HG03066 (cell line): Measurements from ENCODE around the gene OR1N1.
"Not testable (repeated sequence)": the region's sequence is repeated elsewhere in the genome, so short reads cannot be mapped to it uniquely, and the experiment has no call there.

Experiments used
- ATAC-seq: cut with Tn5 transposase; IDR thresholded peaks from one replicate; pipeline ENCODE4 v1.9.1; 2021; ENCODE audit warnings: low read depth; ENCODE audit not compliant: unreplicated experiment

Gene OR1N1, protein sequence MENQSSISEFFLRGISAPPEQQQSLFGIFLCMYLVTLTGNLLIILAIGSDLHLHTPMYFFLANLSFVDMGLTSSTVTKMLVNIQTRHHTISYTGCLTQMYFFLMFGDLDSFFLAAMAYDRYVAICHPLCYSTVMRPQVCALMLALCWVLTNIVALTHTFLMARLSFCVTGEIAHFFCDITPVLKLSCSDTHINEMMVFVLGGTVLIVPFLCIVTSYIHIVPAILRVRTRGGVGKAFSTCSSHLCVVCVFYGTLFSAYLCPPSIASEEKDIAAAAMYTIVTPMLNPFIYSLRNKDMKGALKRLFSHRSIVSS

DNA sequence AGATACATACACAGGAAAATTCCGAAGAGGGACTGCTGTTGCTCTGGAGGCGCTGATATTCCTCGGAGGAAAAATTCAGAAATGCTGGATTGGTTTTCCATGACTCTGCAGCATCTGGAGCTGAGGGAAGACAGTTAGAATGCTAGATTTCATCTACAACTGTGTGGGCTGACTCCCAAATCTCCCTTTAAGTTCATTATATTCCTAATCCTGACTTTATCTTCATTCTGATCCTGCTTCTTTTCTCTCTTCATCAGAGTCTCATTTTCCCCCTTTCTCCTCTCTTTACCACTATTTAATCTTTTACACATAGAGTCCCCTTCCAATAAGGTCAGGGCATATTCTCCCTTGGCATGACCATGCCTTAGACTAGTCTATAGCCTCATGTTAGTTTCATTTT lies at the start of gene OR1N1:
Gene OR1N1, minus strand, starts transcription at position 101 of the 400 bp plus-strand sequence. Its CDS starts 0 bp downstream, at position 101.
- ATAC-seq, result no peak

DNA sequence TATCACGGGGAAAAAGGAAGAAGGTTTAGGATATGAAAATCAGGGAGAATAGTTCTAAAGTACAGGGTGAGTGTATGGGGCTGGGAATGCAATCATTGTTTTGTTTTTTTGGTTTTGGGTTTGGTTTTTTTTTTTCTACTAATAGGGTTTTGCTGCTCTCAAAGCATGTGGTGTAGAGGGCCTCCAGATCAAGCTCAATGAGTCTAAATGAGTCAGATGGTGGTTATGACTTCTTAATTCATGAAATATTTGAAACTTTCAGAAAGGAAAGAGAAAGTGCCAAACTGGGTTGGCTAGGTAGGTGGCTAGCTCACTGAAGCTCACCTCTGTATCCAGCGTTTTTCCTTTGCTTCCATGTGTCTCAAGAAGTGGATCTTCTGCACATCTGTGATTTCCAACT lies 45.4 kb upstream of the OR1N1 start:
- ATAC-seq, result no peak

DNA sequence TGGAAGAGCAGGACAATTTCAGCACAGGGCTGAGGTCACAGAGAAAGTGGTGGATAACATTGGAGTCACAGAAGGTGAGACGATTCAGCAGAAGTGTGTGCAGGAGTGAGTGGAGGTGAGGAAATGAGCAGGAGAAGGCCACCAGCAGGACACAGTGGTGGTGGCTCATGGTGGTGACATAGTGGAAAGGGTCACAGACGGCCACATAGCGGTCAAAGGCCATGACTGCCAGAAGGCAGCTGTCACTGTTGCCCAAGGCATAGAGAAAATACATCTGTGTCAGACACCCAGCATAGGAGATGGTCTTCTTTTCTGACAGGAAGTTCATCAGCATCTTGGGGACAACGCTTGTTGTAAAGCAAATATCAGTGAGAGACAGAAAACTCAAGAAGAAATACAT lies 40.8 kb upstream of the OR1N1 start:
- ATAC-seq, result no peak

DNA sequence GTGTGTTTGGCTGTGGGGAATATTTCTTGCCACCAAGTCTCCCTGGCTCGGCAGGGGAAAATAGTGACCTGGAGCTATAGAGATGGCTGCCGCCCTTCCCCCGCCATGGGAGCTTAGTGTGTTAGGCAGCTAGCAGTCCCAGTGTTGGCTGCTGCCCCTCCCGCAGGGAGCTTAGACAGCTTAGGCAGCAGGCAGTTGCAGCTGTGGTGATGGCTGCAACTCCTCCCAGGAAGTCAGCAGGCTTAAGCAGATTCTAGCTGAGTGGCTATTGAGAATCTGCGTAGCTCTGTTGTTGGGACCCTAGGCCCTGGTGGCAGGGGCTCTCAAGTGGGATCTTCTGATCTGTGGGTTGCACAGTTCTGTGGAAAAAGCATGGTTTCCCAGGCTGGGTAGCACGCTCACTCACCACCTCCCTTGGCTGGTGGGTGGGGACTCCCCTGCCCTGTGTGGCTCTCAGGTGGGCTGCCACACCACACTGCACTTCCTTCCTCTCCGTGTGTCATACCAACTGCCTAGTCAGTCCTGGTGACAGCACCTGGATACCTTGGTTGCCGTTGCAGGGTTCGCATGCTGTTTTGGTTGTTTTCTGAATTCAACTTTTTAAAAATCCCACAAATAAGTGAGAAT lies 35.2 kb upstream of the OR1N1 start:
- no peak for ATAC-seq

DNA sequence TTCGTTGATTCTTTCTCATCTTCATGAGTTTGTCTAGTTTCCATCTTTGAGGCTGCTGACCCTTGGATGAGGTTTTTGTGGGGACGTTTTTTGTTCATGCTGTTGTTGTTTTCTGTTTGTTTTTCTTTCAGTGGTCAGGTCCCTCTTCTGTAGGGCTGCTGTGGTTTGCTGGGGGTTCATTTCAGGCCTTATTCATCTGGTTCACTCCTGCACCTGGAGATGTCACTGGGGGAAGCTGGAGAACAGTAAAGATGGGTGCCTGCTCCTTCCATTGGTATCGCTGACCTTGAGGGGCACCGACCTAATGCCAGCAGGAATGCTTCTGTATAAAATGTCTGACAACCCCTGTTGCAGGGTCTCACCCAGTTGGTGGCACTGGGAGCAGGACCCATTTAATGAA lies 34.4 kb upstream of the OR1N1 start:
- no peak for ATAC-seq

DNA sequence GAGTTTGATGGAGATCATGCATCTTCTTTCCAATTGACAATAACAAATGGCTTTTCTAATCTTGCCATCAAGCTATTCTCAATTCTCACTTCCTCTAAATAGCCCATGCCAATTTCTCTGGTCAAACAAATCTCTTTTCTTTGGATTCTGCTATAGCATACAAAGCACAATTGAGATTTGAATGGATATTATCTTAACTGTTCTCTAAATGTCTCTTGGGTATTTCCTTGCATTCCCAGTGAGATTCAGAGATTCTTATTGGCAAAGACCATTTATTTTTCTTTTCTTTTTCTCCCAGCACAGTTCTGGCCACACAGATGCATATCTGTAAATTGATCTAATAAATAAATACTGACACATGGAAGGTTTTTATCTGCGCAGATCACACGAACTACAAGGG lies 25.7 kb upstream of the OR1N1 start, which contains the start of gene OR1N2:
Gene OR1N2, plus strand, starts transcription at position 301 of the 400 bp plus-strand sequence. CDS start 100 bp downstream, outside the sequence.
- ATAC-seq, result no peak

DNA sequence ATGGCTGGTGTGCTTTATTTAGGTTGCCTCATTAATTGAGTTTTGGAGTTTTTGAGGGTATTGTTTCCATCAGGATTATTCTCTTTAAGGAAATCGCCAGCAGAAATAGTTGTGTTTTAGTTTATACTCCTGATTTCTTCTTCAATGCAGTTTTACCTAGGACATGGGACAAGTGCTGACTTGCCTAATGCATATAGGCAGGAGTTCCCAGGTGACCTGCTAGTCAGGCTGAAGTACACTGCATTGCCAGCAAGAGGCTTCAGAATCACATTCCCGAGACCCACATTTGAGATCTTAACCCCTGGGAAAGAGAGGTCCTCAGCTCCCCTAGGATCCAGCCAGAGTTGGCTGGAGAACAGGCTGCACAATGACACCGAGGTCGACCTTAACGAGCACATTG lies 24.3 kb upstream of the OR1N1 start:
- no peak for ATAC-seq

DNA sequence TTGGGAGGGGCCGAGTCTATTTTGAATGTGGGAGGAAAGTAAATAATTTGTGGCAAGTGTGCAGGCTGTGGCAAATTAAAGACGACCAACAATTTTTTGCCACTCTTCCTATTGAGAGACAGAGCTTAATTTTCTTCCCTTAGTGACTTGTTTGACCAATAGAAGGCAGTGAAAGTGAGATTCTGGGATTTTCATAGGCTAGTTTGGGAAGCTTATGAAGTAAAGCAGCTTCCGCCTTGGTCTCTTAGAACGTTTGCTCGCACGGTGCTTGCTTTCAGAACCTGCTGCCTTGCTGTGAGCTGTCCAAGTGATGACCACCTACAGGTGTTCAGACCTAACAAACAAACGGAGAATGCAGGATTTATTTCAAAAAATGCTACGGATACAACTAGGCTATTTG lies 19.1 kb upstream of the OR1N1 start:
- no peak for ATAC-seq

DNA sequence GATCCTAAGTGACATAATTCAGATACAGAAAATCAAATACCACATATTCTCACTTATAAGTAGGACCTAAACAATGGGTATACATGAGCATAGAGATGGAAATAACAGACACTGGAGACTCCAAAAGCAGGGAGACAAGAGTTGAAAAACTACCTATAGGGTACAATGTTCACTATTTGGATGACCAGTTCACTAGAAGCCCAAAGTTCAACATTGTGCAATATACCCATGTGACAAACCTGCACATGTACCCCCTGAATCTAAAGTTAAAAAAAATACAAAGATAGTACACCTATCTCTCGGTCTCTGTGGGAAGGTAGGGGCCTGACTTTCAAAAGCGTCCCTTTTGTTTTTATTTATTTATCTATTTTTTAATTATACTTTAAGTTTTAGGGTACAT lies 11.7 kb upstream of the OR1N1 start:
- ATAC-seq, result no peak

DNA sequence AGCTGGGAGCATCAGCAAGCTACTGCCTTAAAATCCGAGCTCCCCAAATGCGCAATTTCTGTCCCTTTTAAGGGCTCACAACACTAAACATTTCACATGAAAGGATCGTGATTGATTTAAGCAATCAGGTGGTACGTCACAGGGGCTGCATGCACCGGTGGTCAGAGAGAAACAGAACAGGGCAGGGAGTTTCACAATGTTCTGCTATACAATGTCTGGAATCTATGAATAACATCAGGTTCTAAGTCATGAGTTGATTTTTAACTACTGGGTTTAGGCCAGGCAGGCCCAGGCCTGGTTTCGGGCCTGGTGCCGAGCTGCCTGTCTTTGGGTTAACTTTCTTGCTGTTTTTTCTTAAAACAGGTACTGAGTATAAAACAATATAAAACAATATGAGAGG lies 10.0 kb upstream of the OR1N1 start:
- not testable (repeated sequence) for ATAC-seq

DNA sequence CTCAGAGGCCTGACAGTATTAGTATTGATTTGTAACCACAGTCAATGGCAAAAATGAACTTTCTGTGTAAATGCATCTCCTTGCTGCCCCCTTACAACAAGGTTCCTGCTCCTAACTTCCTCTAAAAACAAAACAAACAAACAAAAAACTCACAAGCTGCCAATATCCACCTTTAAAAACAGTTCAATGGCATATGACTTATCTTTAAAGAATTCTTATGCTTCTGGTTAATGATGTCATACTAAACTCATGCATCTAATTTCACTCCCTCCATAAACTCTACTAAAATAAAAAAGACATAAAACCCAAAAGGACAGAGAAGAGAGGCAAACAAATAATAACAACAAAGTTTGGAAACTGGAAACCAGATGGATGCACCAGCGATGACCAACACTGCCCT lies 9.0 kb upstream of the OR1N1 start:
- ATAC-seq, result no peak

DNA sequence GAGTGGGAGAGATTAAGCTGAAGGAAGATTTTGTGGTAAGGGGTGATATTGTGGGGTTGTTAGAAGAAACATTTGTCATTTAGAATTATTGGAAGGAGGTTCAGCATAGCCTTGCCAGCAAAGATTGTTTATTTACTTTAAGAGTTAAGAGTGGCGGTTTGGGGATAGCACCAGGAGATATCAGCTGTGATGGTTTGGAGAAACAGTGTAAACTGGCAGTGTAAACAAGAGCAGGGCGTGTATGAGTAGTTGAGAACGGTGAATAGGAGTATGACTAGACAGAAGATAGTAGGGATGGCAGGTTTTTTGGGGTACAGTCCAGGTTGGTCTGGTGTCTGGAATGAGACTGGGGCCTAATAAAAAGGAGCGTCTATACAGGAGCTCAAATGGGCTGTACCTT lies 4.1 kb upstream of the OR1N1 start:
- ATAC-seq, result not testable (repeated sequence)

DNA sequence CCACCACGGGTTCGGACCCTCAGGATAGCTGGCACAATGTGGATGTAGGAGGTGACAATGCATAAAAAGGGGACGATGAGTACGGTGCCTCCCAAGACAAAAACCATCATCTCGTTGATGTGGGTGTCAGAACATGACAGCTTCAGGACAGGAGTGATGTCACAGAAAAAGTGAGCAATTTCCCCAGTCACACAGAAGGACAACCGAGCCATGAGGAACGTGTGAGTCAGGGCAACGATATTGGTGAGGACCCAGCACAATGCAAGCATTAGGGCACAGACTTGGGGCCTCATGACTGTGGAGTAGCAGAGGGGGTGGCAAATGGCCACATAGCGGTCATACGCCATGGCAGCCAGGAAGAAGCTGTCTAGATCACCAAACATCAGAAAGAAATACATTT lies 491 bp downstream of the OR1N1 start:
- ATAC-seq, result no peak

DNA sequence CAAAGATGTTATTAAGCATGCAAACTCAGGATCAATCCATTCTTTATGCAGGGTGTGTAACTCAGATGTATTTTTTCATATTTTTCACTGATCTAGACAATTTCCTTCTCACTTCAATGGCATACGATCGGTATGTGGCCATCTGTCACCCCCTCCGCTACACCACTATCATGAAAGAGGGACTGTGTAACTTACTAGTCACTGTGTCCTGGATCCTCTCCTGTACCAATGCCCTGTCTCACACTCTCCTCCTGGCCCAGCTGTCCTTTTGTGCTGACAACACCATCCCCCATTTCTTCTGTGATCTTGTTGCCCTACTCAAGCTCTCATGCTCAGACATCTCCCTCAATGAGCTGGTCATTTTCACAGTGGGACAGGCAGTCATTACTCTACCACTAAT lies 7.7 kb downstream of the OR1N1 start:
- no peak for ATAC-seq

DNA sequence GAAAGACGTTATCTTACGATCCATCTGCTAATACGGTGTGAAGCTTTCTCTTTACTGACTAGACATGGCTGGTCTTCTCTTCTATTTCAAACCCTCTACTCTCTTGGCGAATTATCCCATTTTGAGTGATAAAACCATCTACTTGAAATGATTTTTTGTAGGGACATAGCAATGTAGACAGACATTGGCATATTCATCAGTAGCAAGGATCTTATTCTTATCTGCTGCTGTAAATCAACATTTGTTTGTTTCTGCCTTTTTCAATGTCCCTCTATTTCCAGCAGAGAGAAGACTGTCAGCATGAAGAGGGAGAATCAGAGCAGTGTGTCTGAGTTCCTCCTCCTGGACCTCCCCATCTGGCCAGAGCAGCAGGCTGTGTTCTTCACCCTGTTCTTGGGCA lies 8.3 kb downstream of the OR1N1 start, which contains the start of gene OR1J4:
Gene OR1J4, plus strand, starts transcription at position 301 of the 400 bp plus-strand sequence. Its CDS starts 0 bp downstream, at position 301.
- ATAC-seq, result no peak

DNA sequence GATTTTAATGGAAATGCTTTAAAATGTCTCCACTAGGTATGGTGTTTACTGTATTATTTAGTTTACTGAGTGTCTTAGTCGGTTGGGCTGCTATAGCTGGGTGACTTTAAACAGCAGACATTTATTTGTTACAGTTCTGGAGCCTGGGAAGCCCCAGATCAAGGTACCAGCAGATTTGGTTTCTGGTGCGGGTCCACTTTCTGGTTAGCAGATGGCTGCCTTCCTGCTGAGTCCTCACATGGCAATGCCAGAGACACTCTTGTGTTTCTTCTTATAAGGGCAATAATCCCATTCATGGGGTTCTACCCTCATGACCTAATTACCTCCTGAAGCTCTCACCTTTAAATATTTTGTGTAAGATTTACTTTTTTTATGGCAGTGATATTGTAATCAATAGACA lies 8.9 kb downstream of the OR1N1 start:
- no peak for ATAC-seq

DNA sequence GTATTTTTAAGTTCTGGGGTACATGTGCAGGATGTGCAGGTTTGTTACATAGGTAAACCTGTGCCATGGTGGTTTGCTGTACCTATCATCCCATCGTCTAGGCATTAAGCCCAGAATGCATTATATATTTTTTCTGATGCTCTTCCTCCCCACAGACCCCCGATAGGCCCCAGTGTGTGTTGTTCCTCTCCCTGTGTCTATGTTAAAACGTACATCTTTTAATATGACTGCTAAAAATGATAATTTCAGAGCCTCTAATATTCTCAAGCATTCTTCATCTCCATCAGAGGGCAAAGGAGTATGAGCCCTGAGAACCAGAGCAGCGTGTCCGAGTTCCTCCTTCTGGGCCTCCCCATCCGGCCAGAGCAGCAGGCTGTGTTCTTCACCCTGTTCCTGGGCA lies 16.6 kb downstream of the OR1N1 start, which contains the start of gene OR1J2:
Gene OR1J2, plus strand, starts transcription at position 301 of the 400 bp plus-strand sequence. Its CDS starts 0 bp downstream, at position 301.
- no peak for ATAC-seq

DNA sequence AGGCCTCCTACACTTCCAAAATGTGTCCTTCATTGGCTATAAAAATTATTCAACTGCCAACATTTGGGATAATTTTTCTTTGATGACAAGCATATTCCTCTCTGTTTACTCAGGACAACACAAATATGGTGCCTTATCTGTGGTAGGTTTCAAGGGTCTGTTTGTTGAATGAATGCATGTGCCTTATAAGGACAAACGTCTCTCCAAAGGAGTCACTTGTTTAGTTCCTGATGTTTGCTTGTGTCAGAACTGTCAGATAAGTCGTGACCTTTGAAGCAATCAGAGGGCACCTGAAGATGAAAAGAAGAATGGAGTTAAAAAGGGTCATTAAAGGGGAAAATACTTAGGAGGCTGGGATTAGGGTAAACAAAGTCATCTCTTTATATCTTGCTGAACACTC lies 20.1 kb downstream of the OR1N1 start:
- no peak for ATAC-seq

DNA sequence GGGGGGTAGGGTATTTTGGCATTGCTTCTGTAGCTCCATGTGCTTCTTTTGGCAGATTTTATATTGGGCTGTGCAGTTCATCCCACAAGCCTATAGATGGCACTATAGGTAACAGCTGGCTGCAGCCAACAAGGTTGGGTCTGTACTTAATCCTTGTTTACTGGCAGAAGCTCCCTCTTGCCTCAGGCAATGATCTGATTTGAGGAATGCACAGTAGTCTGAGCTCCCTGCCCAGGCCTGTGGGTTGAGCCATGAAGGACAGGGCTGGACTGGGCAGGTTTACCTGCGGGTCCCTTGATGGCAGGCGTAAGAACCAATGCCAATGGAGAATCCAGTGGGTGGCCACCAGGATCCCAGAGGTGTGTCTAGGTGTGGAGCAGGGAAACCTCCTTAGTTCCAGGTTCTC lies 28.2 kb downstream of the OR1N1 start:
- no peak for ATAC-seq

DNA sequence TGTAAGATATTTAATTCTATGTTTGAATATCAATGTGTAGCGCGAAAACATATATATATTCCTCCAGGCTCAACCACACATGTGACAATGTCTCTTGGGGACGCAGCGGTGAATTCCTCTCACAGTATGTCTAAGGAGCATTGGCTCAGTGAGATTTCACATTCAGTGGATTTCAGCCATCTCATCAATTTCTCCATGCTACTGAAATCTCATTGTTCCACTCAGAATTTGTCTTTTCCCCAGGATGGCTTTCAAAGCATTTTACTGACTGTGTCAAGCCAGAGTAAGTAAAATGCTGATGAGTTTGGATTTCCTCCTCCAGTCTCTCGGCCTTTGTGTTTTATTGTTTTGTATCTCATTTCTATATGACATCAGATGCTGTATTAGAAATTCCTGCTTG lies 48.0 kb downstream of the OR1N1 start:
- ATAC-seq, result no peak

DNA sequence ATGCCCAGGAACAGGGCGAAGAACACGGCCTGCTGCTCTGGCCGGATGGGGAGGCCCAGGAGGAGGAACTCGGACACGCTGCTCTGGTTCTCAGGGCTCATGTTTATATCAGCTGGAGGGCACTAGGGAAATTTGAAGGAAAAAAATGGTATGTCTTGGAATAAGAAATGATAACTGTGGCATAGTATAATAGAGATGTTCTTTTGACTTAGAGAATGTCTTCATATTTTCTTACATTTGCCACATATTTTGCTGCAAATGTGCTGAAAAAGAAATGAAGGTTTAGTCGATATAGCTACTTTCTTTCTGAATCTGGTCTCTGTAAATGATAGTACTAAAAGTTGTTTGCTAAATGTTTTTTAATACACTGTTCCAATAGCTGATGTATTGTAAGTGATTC lies 49.3 kb downstream of the OR1N1 start, which contains the start of gene OR1J1:
Gene OR1J1, minus strand, starts transcription at position 101 of the 400 bp plus-strand sequence. Its CDS starts 0 bp downstream, at position 101.
- ATAC-seq, result no peak

DNA sequence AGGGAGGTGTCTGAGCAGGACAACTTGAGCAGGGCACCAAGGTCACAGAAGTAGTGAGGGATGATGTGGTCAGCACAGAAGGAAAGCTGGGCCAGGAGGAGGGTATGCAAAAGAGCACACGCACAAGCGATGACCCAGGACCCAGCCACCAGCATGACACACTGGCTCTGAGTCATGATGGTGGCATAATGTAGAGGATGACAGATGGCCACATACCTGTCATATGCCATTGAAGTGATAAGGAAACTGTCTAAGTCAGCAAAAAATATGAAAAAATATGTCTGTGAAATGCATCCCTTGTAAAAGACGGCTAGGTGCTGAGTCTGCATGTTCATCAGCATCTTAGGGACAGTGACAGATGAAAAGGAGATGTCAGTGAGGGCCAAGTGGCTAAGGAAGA lies 49.7 kb downstream of the OR1N1 start:
- ATAC-seq, result no peak
